Measurements from ENCODE around the gene DNAH8.
A peak's percentile ranks its signal among the peaks of the same experiment; 100 is the strongest.

The DNAH8 gene

DNA sequence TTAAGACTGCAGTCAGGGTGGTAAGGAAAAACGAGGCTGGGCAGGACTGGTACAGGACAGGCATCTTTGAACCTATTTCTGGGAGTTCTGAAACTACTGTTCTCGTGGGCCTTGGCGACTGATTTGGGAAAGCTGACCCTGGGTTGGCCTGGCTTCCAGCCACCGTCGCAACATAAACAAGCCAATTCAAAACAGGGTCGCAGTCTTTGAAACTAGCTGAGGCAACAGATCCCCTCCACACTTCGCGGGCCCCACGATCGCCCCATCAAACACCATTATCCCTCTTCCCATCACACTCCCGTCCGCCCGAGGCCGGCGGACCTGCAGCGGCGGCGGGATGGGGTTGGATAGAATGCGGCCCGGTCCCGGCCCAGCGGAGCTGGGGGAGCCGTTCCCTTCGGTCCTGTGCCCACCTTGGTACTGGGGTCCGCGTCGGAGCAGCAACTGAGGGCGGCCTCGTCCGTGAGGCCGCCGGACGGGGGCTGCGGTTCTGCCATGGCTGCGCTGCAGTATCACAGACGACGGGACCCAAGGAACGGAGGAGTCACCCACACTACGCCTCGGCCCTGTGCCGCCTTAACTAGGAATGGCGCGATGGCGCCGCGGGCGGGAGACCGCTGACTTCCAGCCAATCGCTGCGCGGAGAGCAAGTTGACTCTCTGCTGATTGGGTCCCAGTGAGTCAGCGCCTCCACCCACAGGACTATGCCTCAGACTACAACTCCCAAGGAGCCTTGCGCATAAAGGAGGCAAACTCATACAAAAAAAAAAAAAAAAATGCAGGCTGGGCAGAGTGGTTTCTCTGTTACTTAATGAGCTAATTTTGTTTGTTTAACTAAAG lies 12.3 kb upstream of the DNAH8 start, which contains the start of gene GLO1:
Gene GLO1 (minus strand): TSS at position 588 of the 840 bp plus-strand sequence. CDS start 91 bp downstream, at position 497.
- peak within 1 kb of the TSS; percentile 80 for H3K4me3 ChIP-seq (ENCODE audit: low read depth, low read length)
- peak; percentile 99 for DNase-seq (ENCODE audit: low read depth)
- TF ChIP-seq, protein P1, sequence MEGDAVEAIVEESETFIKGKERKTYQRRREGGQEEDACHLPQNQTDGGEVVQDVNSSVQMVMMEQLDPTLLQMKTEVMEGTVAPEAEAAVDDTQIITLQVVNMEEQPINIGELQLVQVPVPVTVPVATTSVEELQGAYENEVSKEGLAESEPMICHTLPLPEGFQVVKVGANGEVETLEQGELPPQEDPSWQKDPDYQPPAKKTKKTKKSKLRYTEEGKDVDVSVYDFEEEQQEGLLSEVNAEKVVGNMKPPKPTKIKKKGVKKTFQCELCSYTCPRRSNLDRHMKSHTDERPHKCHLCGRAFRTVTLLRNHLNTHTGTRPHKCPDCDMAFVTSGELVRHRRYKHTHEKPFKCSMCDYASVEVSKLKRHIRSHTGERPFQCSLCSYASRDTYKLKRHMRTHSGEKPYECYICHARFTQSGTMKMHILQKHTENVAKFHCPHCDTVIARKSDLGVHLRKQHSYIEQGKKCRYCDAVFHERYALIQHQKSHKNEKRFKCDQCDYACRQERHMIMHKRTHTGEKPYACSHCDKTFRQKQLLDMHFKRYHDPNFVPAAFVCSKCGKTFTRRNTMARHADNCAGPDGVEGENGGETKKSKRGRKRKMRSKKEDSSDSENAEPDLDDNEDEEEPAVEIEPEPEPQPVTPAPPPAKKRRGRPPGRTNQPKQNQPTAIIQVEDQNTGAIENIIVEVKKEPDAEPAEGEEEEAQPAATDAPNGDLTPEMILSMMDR (IDR thresholded peaks at IDR 0.05; ENCODE audit: control insufficient read depth, extremely low read depth, insufficient read depth), result no peak

DNA sequence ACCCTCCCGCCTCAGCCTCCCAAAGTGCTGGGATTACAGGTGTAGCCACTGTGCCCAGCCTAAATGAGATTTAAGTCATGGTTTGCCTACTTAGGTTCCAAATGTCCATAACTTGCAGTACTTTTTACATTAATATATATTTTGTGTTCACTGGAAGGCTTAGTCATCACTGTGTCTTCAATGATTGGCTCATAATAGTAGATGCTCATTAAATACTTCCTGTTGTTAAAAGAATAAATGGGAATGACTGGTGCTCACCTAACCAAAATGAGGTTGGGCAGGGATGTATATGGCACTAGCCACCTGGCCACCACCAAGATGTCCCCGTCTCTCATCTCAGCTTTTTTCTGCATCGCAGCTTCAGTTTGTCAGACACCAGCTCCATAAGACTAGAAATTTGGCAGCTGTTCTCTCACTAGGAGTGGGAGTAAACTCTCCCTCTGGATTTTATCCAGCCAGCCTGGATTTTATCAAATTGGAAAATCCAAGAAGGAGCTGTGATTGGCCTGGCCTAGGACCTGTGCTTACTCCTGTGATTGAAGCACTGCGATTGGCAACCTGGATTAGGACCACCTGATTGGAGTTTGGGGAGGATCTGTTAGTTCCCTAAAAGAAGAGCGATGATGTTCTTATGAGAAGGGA lies 11.0 kb upstream of the DNAH8 start:
- TF ChIP-seq, protein P1 (IDR thresholded peaks at IDR 0.05; ENCODE audit: control insufficient read depth, extremely low read depth, insufficient read depth), result no peak
- no peak for DNase-seq (ENCODE audit: low read depth)
- H3K4me3 ChIP-seq (ENCODE audit: low read depth, low read length), result no peak overlapping the region

DNA sequence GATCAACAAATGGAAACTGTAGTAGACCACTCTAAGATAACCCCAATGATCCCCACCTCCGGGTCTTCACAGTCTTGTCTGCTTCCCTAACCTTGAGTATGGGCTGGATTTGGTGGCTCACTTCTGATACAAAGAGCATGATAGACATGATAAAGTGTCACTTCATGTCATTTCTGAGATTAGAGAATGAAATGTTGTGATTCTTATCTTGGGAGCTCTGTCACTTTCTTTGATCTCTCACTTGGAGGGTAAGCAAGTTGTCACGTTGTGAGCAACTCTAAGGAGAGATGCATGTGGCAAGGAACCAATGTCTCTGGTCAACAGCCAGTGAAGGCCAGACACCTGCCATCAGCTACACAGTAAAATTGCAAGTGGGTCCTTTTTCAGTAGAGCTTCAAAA lies 9.2 kb upstream of the DNAH8 start:
- H3K4me3 ChIP-seq (ENCODE audit: low read depth, low read length), result no peak overlapping the region
- TF ChIP-seq, protein P1 (IDR thresholded peaks at IDR 0.05; ENCODE audit: control insufficient read depth, extremely low read depth, insufficient read depth), result no peak
- no peak for DNase-seq (ENCODE audit: low read depth)

DNA sequence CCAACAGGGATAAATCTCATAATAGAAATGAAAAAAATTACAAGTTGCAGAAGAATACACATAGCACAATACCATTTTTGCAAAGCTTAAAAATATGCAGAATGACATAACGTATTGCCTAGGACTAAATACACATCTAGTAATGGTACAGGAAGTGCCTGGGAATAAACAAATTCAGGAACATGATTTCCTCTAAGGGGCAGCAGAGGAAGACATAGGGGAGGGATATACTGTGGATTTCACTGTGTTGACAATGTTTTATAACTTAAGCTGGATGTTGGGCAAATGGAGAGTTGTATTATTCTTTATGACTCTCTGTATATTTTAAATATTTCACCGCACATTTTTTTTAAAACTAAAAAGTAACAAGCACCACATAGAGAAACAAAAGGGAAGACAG lies 6.6 kb upstream of the DNAH8 start:
- TF ChIP-seq, protein P1 (IDR thresholded peaks at IDR 0.05; ENCODE audit: control insufficient read depth, extremely low read depth, insufficient read depth), result peak; percentile 18; the same call in 1 of the 2 replicates
- no peak for DNase-seq (ENCODE audit: low read depth)
- H3K4me3 ChIP-seq (ENCODE audit: low read depth, low read length), result no peak overlapping the region

DNA sequence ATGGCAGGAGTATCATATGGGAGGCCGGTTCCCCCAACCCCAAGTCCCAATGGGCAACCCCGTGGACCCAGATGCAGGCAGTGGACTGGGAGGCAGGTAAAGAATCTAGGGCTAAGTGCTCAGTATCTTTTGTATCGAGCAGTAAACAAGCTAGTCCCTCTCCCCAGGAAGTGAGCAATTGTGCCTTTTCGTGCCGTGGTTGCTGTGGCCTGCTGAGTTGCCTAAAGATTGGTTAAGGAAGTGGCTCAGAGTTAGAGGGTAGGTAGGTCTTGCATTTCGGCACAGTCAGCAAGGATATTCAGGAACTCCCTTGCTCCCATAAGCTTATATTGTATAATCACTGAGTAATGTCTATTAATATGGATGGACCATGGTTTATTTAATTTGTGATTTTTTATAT lies 1.3 kb upstream of the DNAH8 start:
- H3K4me3 ChIP-seq (ENCODE audit: low read depth, low read length), result no peak overlapping the region

DNA sequence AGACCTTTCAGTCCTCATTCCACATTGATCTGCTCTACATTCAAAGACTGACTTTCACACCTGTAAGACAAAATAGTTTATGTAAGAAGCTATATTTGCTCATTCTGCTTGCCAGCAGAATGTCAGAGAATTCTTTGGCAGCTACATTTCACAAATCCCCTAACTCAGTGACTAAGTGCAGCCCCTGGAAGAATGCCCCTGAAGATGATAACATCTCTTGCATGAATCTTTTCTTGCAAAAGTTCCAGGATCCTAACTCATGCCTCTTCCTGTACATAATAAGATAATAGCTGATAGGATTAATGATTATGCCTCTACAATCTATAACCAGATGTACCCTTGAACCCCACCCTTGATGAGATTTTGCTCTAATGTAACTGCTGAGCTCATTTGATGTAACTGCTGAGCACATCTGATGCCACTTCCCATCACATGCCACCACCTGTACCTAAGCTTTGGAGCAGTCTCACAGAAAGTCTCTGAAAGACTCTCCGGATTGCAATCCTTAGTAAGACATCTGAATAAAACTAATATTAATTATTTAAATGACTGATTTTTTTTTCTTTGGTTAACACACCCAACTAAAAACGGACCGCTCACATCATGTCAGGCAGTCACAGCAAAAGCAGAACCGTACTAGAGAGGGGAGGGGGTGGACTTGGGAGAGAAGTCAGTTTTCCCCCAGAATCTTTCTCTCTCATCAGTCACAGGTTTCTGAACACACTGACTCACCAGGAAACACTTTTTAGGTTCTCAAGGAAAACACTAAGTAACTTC lies 684 bp upstream of the DNAH8 start:
- H3K4me3 ChIP-seq (ENCODE audit: low read depth, low read length), result no peak overlapping the region
- no peak for DNase-seq (ENCODE audit: low read depth)
- TF ChIP-seq, protein P1 (IDR thresholded peaks at IDR 0.05; ENCODE audit: control insufficient read depth, extremely low read depth, insufficient read depth), result no peak

More for the DNA sequence above, 1.3 kb upstream of the DNAH8 start:
- TF ChIP-seq, protein P1 (IDR thresholded peaks at IDR 0.05; ENCODE audit: control insufficient read depth, extremely low read depth, insufficient read depth), result no peak
- DNase-seq (ENCODE audit: low read depth), result no peak

All from LNCaP clone FGC (cell line).